ES-I3 (cell line): ENCODE measurements around the gene FRMD7.
"Not testable (repeated sequence)": the region's sequence is repeated elsewhere in the genome, so short reads cannot be mapped to it uniquely, and the experiment has no call there.

Experiments
- H3K36me3 ChIP-seq: 2 replicates; pipeline ENCODE4 v1.6.1; 2013; ENCODE audit warnings: mild to moderate bottlenecking, low read length, control low read depth, moderate library complexity; ENCODE audit not compliant: insufficient read depth
- H3K4me1 ChIP-seq: 2 replicates; pipeline ENCODE4 v1.6.1; 2013; ENCODE audit warnings: mild to moderate bottlenecking, control low read depth, low read length; ENCODE audit not compliant: insufficient read depth
- H3K9ac ChIP-seq: 2 replicates; pipeline ENCODE4 v1.6.1; 2013; ENCODE audit warnings: low read depth, mild to moderate bottlenecking, low read length, moderate library complexity
- H3K9me3 ChIP-seq: 2 replicates; pipeline ENCODE4 v1.6.1; 2013; ENCODE audit warnings: mild to moderate bottlenecking, low read length, moderate library complexity; ENCODE audit not compliant: control insufficient read depth, insufficient read depth

FRMD7 gene

GRCh38 chrX:132118358-132118757, 9.5 kb downstream of the FRMD7 start:
- Histone ChIP-seq H3K4me1 (peaks cover 23% of the 10 kb centered on the region; the same call in 1 of the 2 replicates), H3K9me3 (peaks cover 3% of the 10 kb centered on the region; the same call in 1 of the 2 replicates), H3K9ac (no peak overlapping the region), H3K36me3 (no peaks in the 10 kb centered on the region)

- no peak overlapping the region for H3K9ac ChIP-seq
- H3K36me3 ChIP-seq: no peaks in the 10 kb centered on the region
- no peaks in the 10 kb centered on the region for H3K9me3 ChIP-seq
- peaks cover 25% of the 10 kb centered on the region for H3K4me1 ChIP-seq
Observed at GRCh38 chrX:132115792-132116191, 12.0 kb downstream of the FRMD7 start.

GRCh38 chrX:132114607-132115006, 13.2 kb downstream of the FRMD7 start:
- Histone ChIP-seq H3K4me1 (peaks cover 18% of the 10 kb centered on the region), H3K9me3 (no peaks in the 10 kb centered on the region), H3K36me3 (no peaks in the 10 kb centered on the region), H3K9ac (no peak overlapping the region)

GRCh38 chrX:132107291-132107690, 20.5 kb downstream of the FRMD7 start:
- Histone ChIP-seq H3K4me1 (peaks cover 3% of the 10 kb centered on the region; the same call in 1 of the 2 replicates), H3K9me3 (no peaks in the 10 kb centered on the region; the same call in 1 of the 2 replicates), H3K36me3 (no peaks in the 10 kb centered on the region)

GRCh38 chrX:132101799-132102198, 26.0 kb downstream of the FRMD7 start:
- no peaks in the 10 kb centered on the region for H3K9me3 ChIP-seq
- 0 out of 2 replicates have a peak, but pooled peaks cover 4% of the 10 kb centered on the region for H3K4me1 ChIP-seq
- no peaks in the 10 kb centered on the region for H3K36me3 ChIP-seq
- H3K9ac ChIP-seq: no peak overlapping the region

More at GRCh38 chrX:132107291-132107690, 20.5 kb downstream of the FRMD7 start:
- H3K9ac ChIP-seq: no peak overlapping the region

GRCh38 chrX:132101206-132101605, 26.6 kb downstream of the FRMD7 start:
- Histone ChIP-seq H3K36me3 (no peaks in the 10 kb centered on the region), H3K9me3 (no peaks in the 10 kb centered on the region), H3K9ac (no peak overlapping the region), H3K4me1 (0 out of 2 replicates have a peak, but pooled peaks cover 4% of the 10 kb centered on the region)

GRCh38 chrX:132098704-132099103, 29.1 kb downstream of the FRMD7 start:
- H3K4me1 ChIP-seq, H3K9ac ChIP-seq, H3K36me3 ChIP-seq, H3K9me3 ChIP-seq: not testable (repeated sequence)

GRCh38 chrX:132094164-132094563, 33.7 kb downstream of the FRMD7 start:
- Histone ChIP-seq H3K9ac (no peak overlapping the region), H3K9me3 (no peaks in the 10 kb centered on the region), H3K36me3 (no peaks in the 10 kb centered on the region), H3K4me1 (peaks cover 8% of the 10 kb centered on the region; the same call in 1 of the 2 replicates)

- Histone ChIP-seq H3K4me1 (peaks cover 8% of the 10 kb centered on the region; the same call in 1 of the 2 replicates), H3K36me3 (no peaks in the 10 kb centered on the region), H3K9ac (no peak overlapping the region), H3K9me3 (no peaks in the 10 kb centered on the region)
Observed at GRCh38 chrX:132093239-132093860, 34.5 kb downstream of the FRMD7 start.

- H3K9ac ChIP-seq: no peak overlapping the region
- H3K4me1 ChIP-seq: peaks cover 8% of the 10 kb centered on the region; the same call in 1 of the 2 replicates
- no peaks in the 10 kb centered on the region for H3K9me3 ChIP-seq
- no peaks in the 10 kb centered on the region for H3K36me3 ChIP-seq
Observed at GRCh38 chrX:132092439-132093065, 35.3 kb downstream of the FRMD7 start.

- H3K4me1 ChIP-seq: peaks cover 8% of the 10 kb centered on the region; the same call in 1 of the 2 replicates
- H3K9ac ChIP-seq: no peak overlapping the region
- no peaks in the 10 kb centered on the region for H3K9me3 ChIP-seq
- H3K36me3 ChIP-seq: no peaks in the 10 kb centered on the region
Observed at GRCh38 chrX:132090403-132091159, 37.2 kb downstream of the FRMD7 start.

GRCh38 chrX:132088864-132089263, 39.0 kb downstream of the FRMD7 start:
- Histone ChIP-seq H3K4me1 (peaks cover 7% of the 10 kb centered on the region; the same call in 1 of the 2 replicates), H3K9ac (no peak overlapping the region), H3K9me3 (no peaks in the 10 kb centered on the region), H3K36me3 (no peaks in the 10 kb centered on the region)

GRCh38 chrX:132086672-132087071, 41.1 kb downstream of the FRMD7 start:
- no peaks in the 10 kb centered on the region for H3K36me3 ChIP-seq
- H3K9ac ChIP-seq: no peak overlapping the region
- H3K4me1 ChIP-seq: no peaks in the 10 kb centered on the region
- no peaks in the 10 kb centered on the region for H3K9me3 ChIP-seq

GRCh38 chrX:132085786-132086185, 42.0 kb downstream of the FRMD7 start:
- Histone ChIP-seq H3K36me3 (no peaks in the 10 kb centered on the region), H3K9ac (no peak overlapping the region), H3K4me1 (no peaks in the 10 kb centered on the region), H3K9me3 (no peaks in the 10 kb centered on the region)
